HCT116 (cell line): ENCODE data around the gene SLC5A1. TPM values are rescaled to one million over a fixed set of nuclear protein-coding genes. Genes with fewer than 3 reads are reported as not detected.

Experiments used
- ATAC-seq: fragments of 200-7000 bp; cut with Tn5 transposase; 2 replicates; pipeline ENCODE4 v1.9.1; 2020; ENCODE audit warnings: mild to moderate bottlenecking, moderate library complexity
- BruUV-seq: library from RNA; stranded (reverse); fragments of 400-500 nt; replicated peaks from 2 replicates; lab custom pipeline; 2021; lab: Mats Ljungman, UMichigan
- CTCF ChIA-PET: fragments of 300-600 bp; sonication (Branson Sonifier 250); formaldehyde crosslinking; loops from one replicate; lab custom pipeline; 2021; ENCODE audit warnings: antibody characterized with exemption; lab: Charles Lee
- POLR2A ChIA-PET: fragments of 300-600, 350-600 bp; sonication (Branson Sonifier 250); formaldehyde crosslinking; loops from one replicate; lab custom pipeline; 2021; ENCODE audit warnings: antibody characterized with exemption; lab: Charles Lee
- RAD21 ChIA-PET, 2 experiments: fragments of 300-600 bp; sonication (Branson Sonifier 250); formaldehyde crosslinking; loops; one replicate each; lab custom pipeline; 2023; ENCODE audit warnings: low total read pairs in 2 of 2; ENCODE audit not compliant: uncharacterized antibody in 2 of 2, unreplicated experiment in 2 of 2, low non-redundant PET in 1 of 2; lab: Charles Lee
- DNase-seq: peaks from one replicate; pipeline ENCODE4 v3.0.0-alpha.2; 2010; ENCODE audit warnings: low read depth, low spot score
- H2AFZ ChIP-seq: fragments of 200-600 bp; shearing (Covaris generic), sonication (generic); 2 replicates; pipeline ENCODE4 v1.6.1; 2017; ENCODE audit warnings: low read depth, mixed run types, mixed read lengths, antibody characterized with exemption, low read length; ENCODE audit not compliant: poor library complexity, severe bottlenecking
- H3K27ac ChIP-seq: 2 replicates; pipeline ENCODE4 v1.5.1; 2012; ENCODE audit warnings: low read depth, low read length
- H3K27me3 ChIP-seq: fragments of 200-600 bp; sonication (generic); 2 replicates; pipeline ENCODE4 v1.6.1; 2016; ENCODE audit warnings: mixed run types, low read length, mixed read lengths; ENCODE audit not compliant: insufficient read depth
- H3K36me3 ChIP-seq, 2 experiments: fragments of 200-500 bp in 1 of 2; fragments of 200-600 bp in 1 of 2; sonication (Bioruptor generic) in 1 of 2; sonication (generic) in 1 of 2; 2 replicates each; pipeline versions ENCODE4 v1.5.1 to v1.6.1; 2014 to 2016; ENCODE audit warnings: low read length in 2 of 2, inconsistent platforms in 1 of 2, mixed read lengths in 1 of 2, mixed run types in 1 of 2; ENCODE audit not compliant: insufficient read depth in 2 of 2, control insufficient read depth in 1 of 2
- H3K4me1 ChIP-seq, 2 experiments: fragments of 200-600 bp in 1 of 2; sonication (generic) in 1 of 2; 2 replicates each; pipeline versions ENCODE4 v1.5.1 to v1.6.1; 2012 to 2017; ENCODE audit warnings: low read length in 2 of 2, inconsistent platforms in 1 of 2, mild to moderate bottlenecking in 1 of 2, mixed read lengths in 1 of 2, mixed run types in 1 of 2, moderate library complexity in 1 of 2; ENCODE audit not compliant: insufficient read depth in 2 of 2, control insufficient read depth in 1 of 2
- H3K4me2 ChIP-seq: fragments of 200-600 bp; sonication (generic); 2 replicates; pipeline ENCODE4 v1.6.1; 2017; ENCODE audit warnings: mixed run types, low read length, mixed read lengths
- H3K4me3 ChIP-seq, 2 experiments: fragments of 200-600 bp in 1 of 2; sonication (generic) in 1 of 2; replicated peaks in 1 of 2; 2 replicates each; pipeline ENCODE4 v1.5.1; 2011 to 2016; ENCODE audit warnings: low read length in 2 of 2, control low read depth in 1 of 2, low read depth in 1 of 2, mild to moderate bottlenecking in 1 of 2, mixed read lengths in 1 of 2, mixed run types in 1 of 2
- H3K79me2 ChIP-seq: fragments of 200-600 bp; sonication (generic); 2 replicates; pipeline ENCODE4 v1.6.1; 2017; ENCODE audit warnings: mild to moderate bottlenecking, mixed run types, low read length, moderate library complexity, mixed read lengths; ENCODE audit not compliant: insufficient read depth
- H3K9ac ChIP-seq: fragments of 200-600 bp; sonication (generic); 2 replicates; pipeline ENCODE4 v1.6.1; 2016; ENCODE audit warnings: low read length, mixed read lengths
- H3K9me2 ChIP-seq: fragments of 200-600 bp; sonication (generic), shearing (Covaris generic); 2 replicates; pipeline ENCODE4 v1.6.1; 2017; ENCODE audit warnings: mixed run types, mild to moderate bottlenecking, moderate library complexity; ENCODE audit not compliant: insufficient read depth
- H3K9me3 ChIP-seq, 2 experiments: fragments of 200-500 bp in 1 of 2; fragments of 200-600 bp in 1 of 2; sonication (Bioruptor generic) in 1 of 2; sonication (generic) in 1 of 2; 2 replicates each; pipeline ENCODE4 v1.6.1; 2014 to 2017; ENCODE audit warnings: low read length in 2 of 2, mixed read lengths in 2 of 2, inconsistent platforms in 1 of 2, low read depth in 1 of 2, mild to moderate bottlenecking in 1 of 2, mixed run types in 1 of 2, moderate library complexity in 1 of 2; ENCODE audit not compliant: control insufficient read depth in 1 of 2, insufficient read depth in 1 of 2
- H4K20me1 ChIP-seq: fragments of 200-600 bp; sonication (generic), shearing (Covaris generic); 2 replicates; pipeline ENCODE4 v1.6.1; 2017; ENCODE audit warnings: mixed run types, mild to moderate bottlenecking, moderate library complexity; ENCODE audit not compliant: insufficient read depth
- CBX3 ChIP-seq: IDR thresholded peaks from 2 replicates; pipeline ENCODE4 v1.6.1; 2012; ENCODE audit warnings: low read depth
- CEBPB ChIP-seq: IDR thresholded peaks from 2 replicates; pipeline ENCODE4 v1.6.1; 2012; ENCODE audit warnings: low read depth
- EGR1 ChIP-seq: IDR thresholded peaks from 2 replicates; pipeline ENCODE4 v1.6.1; 2012; ENCODE audit warnings: low read depth
- ELF1 ChIP-seq: IDR thresholded peaks from 2 replicates; pipeline ENCODE4 v1.6.1; 2012; ENCODE audit warnings: low read depth, borderline replicate concordance
- EZH2 ChIP-seq: fragments of 200-600 bp; sonication (generic); IDR thresholded peaks from 2 replicates; pipeline ENCODE4 v1.6.1; 2017; ENCODE audit warnings: antibody characterized with exemption, mixed run types
- EZH2phosphoT487 ChIP-seq: fragments of 200-600 bp; IDR thresholded peaks from 2 replicates; pipeline ENCODE4 v1.6.1; 2018; ENCODE audit warnings: antibody characterized with exemption, borderline replicate concordance
- FOSL1 ChIP-seq: IDR thresholded peaks from 2 replicates; pipeline ENCODE4 v1.6.1; 2012; ENCODE audit warnings: low read depth
- POLR2A ChIP-seq: IDR thresholded peaks from 2 replicates; pipeline ENCODE4 v1.7.0; 2011; ENCODE audit warnings: borderline replicate concordance; ENCODE audit not compliant: insufficient read depth, insufficient read length; ENCODE audit errors: extremely low read depth
- RAD21 ChIP-seq: IDR thresholded peaks from 2 replicates; pipeline ENCODE4 v1.6.1; 2012; ENCODE audit warnings: low read depth, mild to moderate bottlenecking
- SIN3A ChIP-seq: IDR thresholded peaks from 2 replicates; pipeline ENCODE4 v1.6.1; 2012; ENCODE audit warnings: low read depth
- SP1 ChIP-seq: IDR thresholded peaks from 2 replicates; pipeline ENCODE4 v1.6.1; 2012; ENCODE audit warnings: low read depth
- SRF ChIP-seq: IDR thresholded peaks from 2 replicates; pipeline ENCODE4 v1.6.1; 2012; ENCODE audit warnings: low read depth
- TCF7L2 ChIP-seq: IDR thresholded peaks from 2 replicates; pipeline ENCODE4 v1.7.0; 2011; ENCODE audit warnings: borderline replicate concordance, inconsistent platforms; ENCODE audit not compliant: insufficient read depth, insufficient read length; ENCODE audit errors: extremely low read depth
- ZFX ChIP-seq: fragments of 450-650 bp; IDR thresholded peaks from 2 replicates; pipeline ENCODE4 v1.6.1; 2017
- ZNF274 ChIP-seq: fragments of 200-500 bp; sonication (Bioruptor generic); IDR thresholded peaks from 2 replicates; pipeline ENCODE4 v1.6.1; 2014; ENCODE audit warnings: mild to moderate bottlenecking, low read depth, low read length, inconsistent platforms
- intact Hi-C: fragments of 100-400 bp; cut with micrococcal nuclease; formaldehyde crosslinking; loops from 2 replicates; pipeline ENCODE4 v1.10.0; 2022
- total RNA-seq: library from RNA; stranded (reverse); gene quantifications from one replicate; pipeline ENCODE4 v1.2.1, GENCODE V29; 2021; ENCODE audit not compliant: unreplicated experiment
- TF ChIP-seq, protein P1 (sequence below): IDR thresholded peaks from 2 replicates; pipeline ENCODE4 v1.6.1; 2012
- TF ChIP-seq, protein P2 (sequence below): IDR thresholded peaks from 2 replicates; pipeline ENCODE4 v1.6.1; 2012
- TF ChIP-seq, protein P3 (sequence below), 3 experiments: fragments of 200-600 bp in 1 of 3; sonication (generic) in 1 of 3; IDR thresholded peaks in 2 of 3; conservative IDR thresholded peaks in 1 of 3; 2 replicates each; pipeline ENCODE4 v1.5.1; 2012 to 2017; ENCODE audit warnings: low read depth in 2 of 3, low read length in 2 of 3, antibody characterized with exemption in 1 of 3, borderline replicate concordance in 1 of 3, control low read depth in 1 of 3, mild to moderate bottlenecking in 1 of 3, mixed read lengths in 1 of 3, mixed run types in 1 of 3, moderate library complexity in 1 of 3; ENCODE audit not compliant: insufficient read depth in 1 of 3

Gene SLC5A1
- total RNA-seq, 1 experiment from 2014 or later = 0.32 TPM

DNA sequence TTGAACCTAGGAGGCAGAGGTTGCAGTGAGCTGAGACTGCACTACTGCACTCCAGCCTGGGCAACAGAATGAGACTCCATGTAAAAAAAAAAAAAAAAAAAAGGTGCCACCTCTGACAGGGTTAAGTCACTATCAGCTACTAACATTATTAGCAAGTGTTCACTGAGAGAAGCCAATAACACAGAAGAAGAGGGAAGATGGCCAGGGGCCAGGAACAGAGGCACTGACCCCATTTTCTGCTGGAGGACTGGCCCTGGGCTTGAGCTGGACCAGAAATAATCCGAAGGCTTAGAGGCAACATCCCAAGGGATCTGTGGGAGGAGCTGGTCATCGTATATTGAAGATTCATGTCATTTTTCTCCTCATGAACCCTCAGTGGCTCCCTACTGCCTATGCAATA is 5.0 kb downstream of the SLC5A1 start:
- H2AFZ ChIP-seq = no peak overlapping the region
- no peaks in the 10 kb centered on the region for H3K79me2 ChIP-seq
- no peak for ATAC-seq
- no peaks in the 10 kb centered on the region for H4K20me1 ChIP-seq
- BruUV-seq = no TSS peak
- peaks cover 20 to 35% of the 10 kb centered on the region in 2 experiments for H3K4me1 ChIP-seq
- H3K4me3 ChIP-seq = no peak overlapping the region
- no peak overlapping the region for H3K27ac ChIP-seq
- no peaks in the 10 kb centered on the region for H3K36me3 ChIP-seq
- no peaks in the 10 kb centered on the region for H3K9me2 ChIP-seq
- H3K27me3 ChIP-seq = no peaks in the 10 kb centered on the region
- no peak for TF ChIP-seq ZFX
- TF ChIP-seq SRF = no peak
- no peak for TF ChIP-seq SP1
- TF ChIP-seq TCF7L2 = no peak
- TF ChIP-seq ELF1 = no peak
- TF ChIP-seq POLR2A = no peak
- no peak for TF ChIP-seq RAD21
- TF ChIP-seq EZH2 = no peak
- TF ChIP-seq, all 23 proteins: peak for 0
- no peak overlapping the region for H3K9ac ChIP-seq
- CTCF ChIA-PET = no interaction called here
- RAD21 ChIA-PET = no interaction called here
- POLR2A ChIA-PET = no interaction called here
- intact Hi-C loops = no loop called here
- no peaks in the 10 kb centered on the region for H3K9me3 ChIP-seq
- no peak overlapping the region for H3K4me2 ChIP-seq
- no peak for DNase-seq

DNA sequence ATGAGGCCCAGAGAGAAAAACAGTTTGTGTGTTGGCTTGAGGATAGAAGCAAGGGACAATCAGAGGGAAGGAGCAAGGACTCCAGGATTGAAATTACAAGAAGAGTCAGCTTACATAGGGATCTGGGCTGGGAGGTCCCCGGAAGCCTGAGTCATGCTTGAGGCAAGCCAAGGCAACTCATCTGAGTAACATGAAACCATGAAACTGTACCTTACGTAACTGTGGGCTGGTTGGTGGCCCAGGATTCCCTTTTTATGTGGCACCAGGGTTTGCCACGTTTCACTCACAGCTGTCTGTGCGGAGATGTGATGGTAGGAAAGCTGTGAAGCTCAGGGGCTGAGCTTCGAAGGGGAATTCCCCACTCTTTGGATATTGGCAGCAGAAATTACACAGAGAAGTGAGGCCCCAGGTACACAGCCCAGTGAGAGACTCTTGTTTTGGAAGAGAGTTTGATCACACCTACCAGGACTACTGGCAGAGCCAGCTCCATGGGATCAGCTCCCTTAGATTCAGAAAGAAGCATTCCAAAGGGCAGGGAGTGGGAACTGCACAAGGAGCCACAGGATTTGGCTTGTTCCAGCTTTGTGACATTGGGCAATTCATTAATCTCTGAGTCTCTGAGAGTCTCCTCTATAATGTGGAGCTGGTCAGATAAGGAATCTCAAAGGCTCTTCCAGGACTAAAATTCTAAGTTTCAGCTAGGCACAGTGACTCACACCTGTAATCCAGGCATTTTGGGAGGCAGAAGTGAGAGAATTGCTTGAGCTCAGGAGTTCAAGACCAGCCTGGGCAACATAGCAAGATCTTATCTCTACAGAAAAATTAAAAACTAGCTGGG is 7.8 kb downstream of the SLC5A1 start:
- ChIA-PET CTCF (interaction anchor here (0.8 to 2.6 kb wide), 4 partner anchors 73 to 215 kb away, joined by 3 to 11 read pairs (median 7); no protein-coding TSS in a partner anchor), RAD21 (interaction anchor here (0.9 to 1.3 kb wide), 2 partner anchors 74 to 81 kb away, joined by 3 to 4 read pairs (median 3); no protein-coding TSS in a partner anchor), POLR2A (interaction anchor here (0.6 to 2.1 kb wide), 10 partner anchors 8 to 744 kb away, joined by 3 to 8 read pairs (median 3); partner anchors contain the start of gene SLC5A1)
- Histone ChIP-seq H3K4me1 (peaks cover 20 to 32% of the 10 kb centered on the region in 2 experiments), H3K4me2 (peak overlapping the region; percentile 62), H2AFZ (peak overlapping the region; percentile 16), H4K20me1 (no peaks in the 10 kb centered on the region), H3K27ac (peak overlapping the region; percentile 80), H3K36me3 (no peaks in the 10 kb centered on the region), H3K27me3 (no peaks in the 10 kb centered on the region), H3K9me2 (no peaks in the 10 kb centered on the region), H3K9me3 (no peaks in the 10 kb centered on the region), H3K4me3 (peak overlapping the region in 1 of 2 experiments; percentile 23; a peak in 2 of 4 replicates), H3K9ac (peak overlapping the region; percentile 14), H3K79me2 (no peaks in the 10 kb centered on the region)
- DNase-seq = peak; percentile 95
- peak; percentile 99 for ATAC-seq
- intact Hi-C loops = loop anchor here (10.0 kb wide), 1 partner anchor 386 kb away; the partner anchor contains the start of gene PISD
- TSS peak; percentile 98 for BruUV-seq
- TF ChIP-seq CEBPB (peak; percentile 97), ZFX (no peak), ZNF274 (no peak), CBX3 (peak; percentile 92), SIN3A (peak; percentile 68), RAD21 (0 out of 2 replicates have a peak, but pooled peaks have one; percentile 3), FOSL1 (peak; percentile 85), EGR1 (no peak), SRF (peak; percentile 64; the same call in 1 of the 2 replicates), EZH2phosphoT487 (no peak)
- TF ChIP-seq, protein P1, sequence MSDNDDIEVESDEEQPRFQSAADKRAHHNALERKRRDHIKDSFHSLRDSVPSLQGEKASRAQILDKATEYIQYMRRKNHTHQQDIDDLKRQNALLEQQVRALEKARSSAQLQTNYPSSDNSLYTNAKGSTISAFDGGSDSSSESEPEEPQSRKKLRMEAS = peak; percentile 96
- TF ChIP-seq, protein P2, sequence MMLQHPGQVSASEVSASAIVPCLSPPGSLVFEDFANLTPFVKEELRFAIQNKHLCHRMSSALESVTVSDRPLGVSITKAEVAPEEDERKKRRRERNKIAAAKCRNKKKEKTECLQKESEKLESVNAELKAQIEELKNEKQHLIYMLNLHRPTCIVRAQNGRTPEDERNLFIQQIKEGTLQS = no peak
- TF ChIP-seq, protein P3, sequence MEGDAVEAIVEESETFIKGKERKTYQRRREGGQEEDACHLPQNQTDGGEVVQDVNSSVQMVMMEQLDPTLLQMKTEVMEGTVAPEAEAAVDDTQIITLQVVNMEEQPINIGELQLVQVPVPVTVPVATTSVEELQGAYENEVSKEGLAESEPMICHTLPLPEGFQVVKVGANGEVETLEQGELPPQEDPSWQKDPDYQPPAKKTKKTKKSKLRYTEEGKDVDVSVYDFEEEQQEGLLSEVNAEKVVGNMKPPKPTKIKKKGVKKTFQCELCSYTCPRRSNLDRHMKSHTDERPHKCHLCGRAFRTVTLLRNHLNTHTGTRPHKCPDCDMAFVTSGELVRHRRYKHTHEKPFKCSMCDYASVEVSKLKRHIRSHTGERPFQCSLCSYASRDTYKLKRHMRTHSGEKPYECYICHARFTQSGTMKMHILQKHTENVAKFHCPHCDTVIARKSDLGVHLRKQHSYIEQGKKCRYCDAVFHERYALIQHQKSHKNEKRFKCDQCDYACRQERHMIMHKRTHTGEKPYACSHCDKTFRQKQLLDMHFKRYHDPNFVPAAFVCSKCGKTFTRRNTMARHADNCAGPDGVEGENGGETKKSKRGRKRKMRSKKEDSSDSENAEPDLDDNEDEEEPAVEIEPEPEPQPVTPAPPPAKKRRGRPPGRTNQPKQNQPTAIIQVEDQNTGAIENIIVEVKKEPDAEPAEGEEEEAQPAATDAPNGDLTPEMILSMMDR (IDR thresholded peaks at IDR 0.05 in 2 of 3, conservative IDR thresholded peaks at IDR 0.05 in 1 of 3; ENCODE audit: borderline replicate concordance in 1 of 3, insufficient read depth in 1 of 3, low read depth in 2 of 3, low read length in 2 of 3) = no peak
